Glutamatergic neuron (in vitro differentiated cells): ENCODE measurements around the gene KCNJ12. TPM values are rescaled to one million over a fixed set of nuclear protein-coding genes. Genes with fewer than 3 reads are reported as not detected.

Experiments used
- DNase-seq: peaks from one replicate; pipeline ENCODE4 v3.0.0; 2022
- H3K27ac Mint-ChIP-seq: one replicate; pipeline ENCODE4 v1.8.0; 2020; ENCODE audit warnings: mild to moderate bottlenecking, mixed read lengths, inconsistent platforms; ENCODE audit not compliant: unreplicated experiment
- H3K27me3 Mint-ChIP-seq: one replicate; pipeline ENCODE4 v1.8.0; 2020; ENCODE audit warnings: mild to moderate bottlenecking, moderate library complexity, mixed read lengths, inconsistent platforms; ENCODE audit not compliant: unreplicated experiment
- H3K36me3 Mint-ChIP-seq: one replicate; pipeline ENCODE4 v1.8.0; 2020; ENCODE audit warnings: mild to moderate bottlenecking, mixed read lengths, inconsistent platforms; ENCODE audit not compliant: unreplicated experiment
- H3K4me1 Mint-ChIP-seq: one replicate; pipeline ENCODE4 v1.8.0; 2020; ENCODE audit warnings: mild to moderate bottlenecking, low read depth, mixed read lengths, inconsistent platforms; ENCODE audit not compliant: unreplicated experiment
- H3K4me3 Mint-ChIP-seq: one replicate; pipeline ENCODE4 v1.8.0; 2020; ENCODE audit warnings: mild to moderate bottlenecking, mixed read lengths, inconsistent platforms; ENCODE audit not compliant: unreplicated experiment
- H3K9me3 Mint-ChIP-seq: one replicate; pipeline ENCODE4 v1.8.0; 2020; ENCODE audit warnings: mild to moderate bottlenecking, moderate library complexity, mixed read lengths, inconsistent platforms; ENCODE audit not compliant: unreplicated experiment
- total RNA-seq: library from RNA; stranded (reverse); fragmentation: NEBNext Ultra II Directional; extraction: Animal tissue kit (Norgen Biotek cat#: 25700); gene quantifications from one replicate; pipeline ENCODE4 v1.2.1, GENCODE V29; 2021; ENCODE audit not compliant: unreplicated experiment
- TF ChIP-seq, protein P1 (sequence below): fragments of 200-600 bp; sonication (generic); IDR thresholded peaks from one replicate; pipeline ENCODE4 v1.5.0; 2021; ENCODE audit not compliant: partially characterized antibody, unreplicated experiment

KCNJ12 gene
- total RNA-seq, 1 donor from 2014 or later = 9.6 TPM

DNA sequence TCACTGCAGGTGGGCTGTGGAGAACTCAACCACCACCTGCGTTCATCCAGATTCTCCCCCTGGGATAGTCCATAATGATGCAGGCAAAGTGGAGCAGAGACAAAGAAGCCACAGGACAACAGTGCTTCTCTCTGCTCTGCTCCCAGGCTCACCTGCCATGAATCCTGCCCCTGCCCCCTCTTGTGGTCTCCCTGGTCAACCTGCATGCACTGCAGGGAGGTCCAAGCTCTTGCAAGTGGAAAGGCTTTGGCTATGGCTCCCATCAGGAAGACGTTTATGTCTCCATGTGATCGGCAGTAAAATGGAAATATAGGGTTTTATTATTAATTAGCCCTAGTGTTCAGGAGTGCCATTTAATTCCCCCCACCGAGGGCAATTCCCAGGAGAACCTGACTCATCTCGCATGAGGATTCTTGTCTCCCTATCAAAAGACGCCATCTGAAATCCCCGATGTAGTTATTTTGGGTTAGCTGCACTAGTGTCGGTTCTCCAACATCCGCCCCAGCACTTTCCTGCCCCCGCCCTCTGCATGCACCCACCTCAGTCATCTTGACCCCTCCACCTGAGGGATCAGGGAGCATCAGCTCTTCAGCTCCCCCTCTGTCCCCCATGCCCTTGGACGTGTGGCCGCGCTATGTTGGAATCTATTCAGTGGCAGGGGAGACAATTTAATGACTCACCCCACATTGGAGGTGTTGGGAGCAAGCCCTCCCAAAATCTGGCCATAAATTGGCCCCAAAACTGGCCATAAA lies 91.8 kb downstream of the KCNJ12 start:
- Mint-ChIP-seq H3K27ac (no peak overlapping the region), H3K36me3 (no peaks in the 10 kb centered on the region), H3K4me3 (no peak overlapping the region), H3K4me1 (peaks cover 6% of the 10 kb centered on the region), H3K27me3 (peaks cover 12% of the 10 kb centered on the region), H3K9me3 (peaks cover 4% of the 10 kb centered on the region)
- TF ChIP-seq, protein P1, sequence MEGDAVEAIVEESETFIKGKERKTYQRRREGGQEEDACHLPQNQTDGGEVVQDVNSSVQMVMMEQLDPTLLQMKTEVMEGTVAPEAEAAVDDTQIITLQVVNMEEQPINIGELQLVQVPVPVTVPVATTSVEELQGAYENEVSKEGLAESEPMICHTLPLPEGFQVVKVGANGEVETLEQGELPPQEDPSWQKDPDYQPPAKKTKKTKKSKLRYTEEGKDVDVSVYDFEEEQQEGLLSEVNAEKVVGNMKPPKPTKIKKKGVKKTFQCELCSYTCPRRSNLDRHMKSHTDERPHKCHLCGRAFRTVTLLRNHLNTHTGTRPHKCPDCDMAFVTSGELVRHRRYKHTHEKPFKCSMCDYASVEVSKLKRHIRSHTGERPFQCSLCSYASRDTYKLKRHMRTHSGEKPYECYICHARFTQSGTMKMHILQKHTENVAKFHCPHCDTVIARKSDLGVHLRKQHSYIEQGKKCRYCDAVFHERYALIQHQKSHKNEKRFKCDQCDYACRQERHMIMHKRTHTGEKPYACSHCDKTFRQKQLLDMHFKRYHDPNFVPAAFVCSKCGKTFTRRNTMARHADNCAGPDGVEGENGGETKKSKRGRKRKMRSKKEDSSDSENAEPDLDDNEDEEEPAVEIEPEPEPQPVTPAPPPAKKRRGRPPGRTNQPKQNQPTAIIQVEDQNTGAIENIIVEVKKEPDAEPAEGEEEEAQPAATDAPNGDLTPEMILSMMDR = no peak
- no peak for DNase-seq

Other genes with a start within 250 kb of the KCNJ12 start
- 8.3 TPM for gene DHRS7B, start 249.4 kb upstream of the KCNJ12 start, total RNA-seq
- 26.0 TPM for gene TMEM11, start 162.2 kb upstream of the KCNJ12 start, total RNA-seq
- gene NATD1, start 122.9 kb upstream of the KCNJ12 start, total RNA-seq = 45.9 TPM
- 38.0 TPM for gene MAP2K3, start 91.6 kb upstream of the KCNJ12 start, total RNA-seq